HG03060 (cell line): ENCODE results near the gene COL25A1.
"Not testable (repeated sequence)": the region's sequence is repeated elsewhere in the genome, so short reads cannot be mapped to it uniquely, and the experiment has no call there.

Source experiments
- ATAC-seq: cut with Tn5 transposase; IDR thresholded peaks from one replicate; pipeline ENCODE4 v1.9.1; 2021; ENCODE audit warnings: low read depth, moderate number of reproducible peaks; ENCODE audit not compliant: unreplicated experiment

COL25A1 gene

GRCh38 chr4:109174224-109174953, 128.1 kb downstream of the COL25A1 start:
- ATAC-seq: no peak

GRCh38 chr4:109172301-109172700, 130.2 kb downstream of the COL25A1 start:
- ATAC-seq: no peak

GRCh38 chr4:109171070-109171469, 131.4 kb downstream of the COL25A1 start:
- ATAC-seq: no peak

- no peak for ATAC-seq
Observed at GRCh38 chr4:109169170-109169569, 133.3 kb downstream of the COL25A1 start.

- ATAC-seq: no peak
Observed at GRCh38 chr4:109166586-109166985, 135.9 kb downstream of the COL25A1 start.

- no peak for ATAC-seq
Observed at GRCh38 chr4:109166126-109166525, 136.3 kb downstream of the COL25A1 start.

GRCh38 chr4:109164011-109164410, 138.4 kb downstream of the COL25A1 start:
- ATAC-seq: no peak

GRCh38 chr4:109163493-109163892, 139.0 kb downstream of the COL25A1 start:
- no peak for ATAC-seq

- no peak for ATAC-seq
Observed at GRCh38 chr4:109162759-109163158, 139.7 kb downstream of the COL25A1 start.

- ATAC-seq: no peak
Observed at GRCh38 chr4:109160494-109160893, 142.0 kb downstream of the COL25A1 start.

- ATAC-seq: no peak
Observed at GRCh38 chr4:109157696-109158095, 144.8 kb downstream of the COL25A1 start.

- ATAC-seq: no peak
Observed at GRCh38 chr4:109157205-109157604, 145.3 kb downstream of the COL25A1 start.

GRCh38 chr4:109156356-109156755, 146.1 kb downstream of the COL25A1 start:
- no peak for ATAC-seq

- ATAC-seq: no peak
Observed at GRCh38 chr4:109155682-109156283, 146.7 kb downstream of the COL25A1 start.

- ATAC-seq: no peak
Observed at GRCh38 chr4:109155084-109155483, 147.4 kb downstream of the COL25A1 start.

- ATAC-seq: no peak
Observed at GRCh38 chr4:109154424-109154823, 148.0 kb downstream of the COL25A1 start.

GRCh38 chr4:109149836-109150235, 152.6 kb downstream of the COL25A1 start:
- ATAC-seq: no peak

- ATAC-seq: no peak
Observed at GRCh38 chr4:109148577-109149075, 153.8 kb downstream of the COL25A1 start.

- ATAC-seq: no peak
Observed at GRCh38 chr4:109147135-109147534, 155.3 kb downstream of the COL25A1 start.

- no peak for ATAC-seq
Observed at GRCh38 chr4:109146499-109146898, 156.0 kb downstream of the COL25A1 start.

- ATAC-seq: not testable (repeated sequence)
Observed at GRCh38 chr4:109138125-109138524, 164.3 kb downstream of the COL25A1 start.

GRCh38 chr4:109134921-109135320, 167.5 kb downstream of the COL25A1 start:
- no peak for ATAC-seq
